Activated T-helper 1 cell treated with anti-CD3 and anti-CD28 coated beads, Interleukin-12 subunit alpha, Interleukin-12 subunit beta, Interleukin-2, Interleukin-4 antibody, amounts not matched to agents 30 ng/mL and 10 ng/mL and 1 ng/mL, durations not matched to agents 14 hours and 24 hours and 36 hours (primary cell): ENCODE data around the gene IMPG2. TPM values are rescaled to one million over a fixed set of nuclear protein-coding genes. Genes with fewer than 3 reads are reported as not detected.

Experiments
- DNase-seq: peaks from one replicate; pipeline ENCODE4 v3.0.0; 2021; ENCODE audit warnings: low spot score
- H3K27ac Mint-ChIP-seq: one replicate; pipeline ENCODE4 v1.8.0; 2021; ENCODE audit warnings: mild to moderate bottlenecking, mixed read lengths
- H3K27me3 Mint-ChIP-seq: one replicate; pipeline ENCODE4 v1.8.0; 2022; ENCODE audit warnings: mild to moderate bottlenecking, moderate library complexity, mixed read lengths; ENCODE audit not compliant: insufficient read depth
- H3K36me3 Mint-ChIP-seq: one replicate; pipeline ENCODE4 v1.8.0; 2021; ENCODE audit warnings: low read depth, mixed read lengths
- H3K4me1 Mint-ChIP-seq: one replicate; pipeline ENCODE4 v1.8.0; 2021; ENCODE audit warnings: low read depth, mixed read lengths
- H3K4me3 Mint-ChIP-seq: one replicate; pipeline ENCODE4 v1.8.0; 2021; ENCODE audit warnings: mild to moderate bottlenecking, moderate library complexity, mixed read lengths
- H3K9me3 Mint-ChIP-seq: one replicate; pipeline ENCODE4 v1.8.0; 2021; ENCODE audit warnings: mixed read lengths
- intact Hi-C: fragments of 100-400 bp; cut with micrococcal nuclease; formaldehyde crosslinking; loops from one replicate; pipeline ENCODE4 v1.15.1; 2024
- total RNA-seq: library from RNA; stranded (reverse); gene quantifications from 2 replicates; pipeline ENCODE4 v1.2.3, GENCODE V29; 2022

Gene IMPG2
- total RNA-seq, 1 donor from 2014 or later = 0.13 TPM

DNA sequence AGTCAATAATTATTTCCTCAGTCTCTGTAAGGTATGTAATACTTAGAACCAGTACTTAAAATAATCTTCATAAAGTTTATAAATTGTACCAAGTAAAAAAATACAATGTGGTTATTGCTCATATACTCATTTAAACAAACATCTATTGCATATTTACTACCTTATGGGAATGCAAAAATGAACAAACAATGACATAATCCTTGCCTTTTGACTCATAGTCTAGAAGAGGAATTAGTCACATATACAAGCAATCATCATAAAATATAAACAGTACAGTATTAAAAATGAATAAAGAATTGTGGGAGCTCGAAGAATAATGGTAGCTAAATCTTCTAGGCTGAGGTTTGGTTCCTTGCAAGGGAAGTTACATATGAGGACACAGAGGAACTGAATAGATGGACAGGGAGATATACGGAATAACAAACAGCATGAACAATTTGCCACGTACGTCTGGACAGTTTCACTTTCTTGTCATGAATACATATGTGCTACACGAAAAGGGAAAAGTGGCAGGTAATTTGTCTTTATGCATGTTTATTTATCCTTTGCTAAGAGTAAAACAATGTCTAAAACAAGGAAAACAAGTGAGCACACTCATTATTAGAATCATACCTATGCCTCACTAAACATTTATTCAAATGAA lies 17.2 kb downstream of the IMPG2 start:
- no peaks in the 10 kb centered on the region for H3K27me3 Mint-ChIP-seq
- H3K4me3 Mint-ChIP-seq = no peak overlapping the region
- peaks cover 8% of the 10 kb centered on the region for H3K36me3 Mint-ChIP-seq
- H3K27ac Mint-ChIP-seq = no peak overlapping the region
- DNase-seq = no peak
- H3K4me1 Mint-ChIP-seq = no peaks in the 10 kb centered on the region
- H3K9me3 Mint-ChIP-seq = peaks cover 29% of the 10 kb centered on the region
- intact Hi-C loops = no loop called here

DNA sequence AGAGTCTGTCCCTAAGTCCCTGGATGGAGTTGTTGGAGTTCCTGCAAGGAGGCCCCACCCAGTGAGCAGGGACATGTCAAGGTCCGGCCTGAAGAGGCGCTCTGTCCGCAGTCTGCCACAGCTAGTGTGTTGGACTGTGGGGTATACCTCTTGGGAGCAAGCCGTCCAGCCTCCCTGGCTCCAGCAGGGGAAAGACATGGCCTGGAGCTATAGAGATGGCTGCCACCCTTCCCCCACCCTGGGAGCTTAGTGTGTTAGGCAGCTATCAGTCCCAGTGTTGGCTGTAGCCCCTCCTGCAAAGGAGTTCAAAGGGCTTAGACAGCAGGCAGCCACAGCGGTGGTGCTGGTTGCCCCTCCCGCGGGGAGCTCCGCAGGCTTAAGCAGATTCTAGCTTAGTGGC lies 20.3 kb downstream of the IMPG2 start:
- Mint-ChIP-seq H3K27me3 (no peaks in the 10 kb centered on the region), H3K4me1 (no peaks in the 10 kb centered on the region), H3K36me3 (peaks cover 8% of the 10 kb centered on the region), H3K4me3 (no peak overlapping the region), H3K27ac (no peak overlapping the region), H3K9me3 (peaks cover 24% of the 10 kb centered on the region)
- DNase-seq = no peak
- intact Hi-C loops = no loop called here

DNA sequence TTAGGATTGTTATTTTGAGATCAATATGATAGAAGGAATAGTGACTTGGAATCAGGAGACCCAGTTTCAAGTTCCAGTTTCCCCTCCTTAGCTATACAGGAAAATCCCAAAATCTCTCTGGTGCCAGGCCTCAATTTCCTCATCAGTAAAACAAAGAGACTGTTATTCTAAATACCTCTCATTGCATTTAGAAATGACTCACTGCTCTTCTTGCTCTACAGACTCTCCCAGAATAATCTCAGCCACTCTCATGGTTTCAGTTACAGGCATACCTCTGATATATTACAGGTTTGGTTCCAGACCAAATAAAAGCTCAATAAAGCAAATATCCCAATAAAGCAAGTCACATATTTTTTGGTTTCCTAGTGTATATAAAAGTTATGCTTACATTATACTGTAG lies 28.3 kb downstream of the IMPG2 start:
- DNase-seq = no peak
- H3K36me3 Mint-ChIP-seq = no peaks in the 10 kb centered on the region
- H3K9me3 Mint-ChIP-seq = peaks cover 18% of the 10 kb centered on the region
- intact Hi-C loops = no loop called here
- no peaks in the 10 kb centered on the region for H3K4me1 Mint-ChIP-seq
- no peak overlapping the region for H3K27ac Mint-ChIP-seq
- no peaks in the 10 kb centered on the region for H3K27me3 Mint-ChIP-seq
- H3K4me3 Mint-ChIP-seq = no peak overlapping the region

- Mint-ChIP-seq H3K27me3 (no peaks in the 10 kb centered on the region), H3K4me1 (no peaks in the 10 kb centered on the region), H3K9me3 (peaks cover 4% of the 10 kb centered on the region), H3K36me3 (peaks cover 3% of the 10 kb centered on the region), H3K4me3 (no peak overlapping the region), H3K27ac (no peak overlapping the region)
- DNase-seq = no peak
- intact Hi-C loops = no loop called here
Measured at GRCh38 chr3:101288294-101288693, 32.1 kb downstream of the IMPG2 start.

- Mint-ChIP-seq H3K4me3 (no peak overlapping the region), H3K27me3 (no peaks in the 10 kb centered on the region), H3K27ac (no peak overlapping the region), H3K4me1 (no peaks in the 10 kb centered on the region), H3K36me3 (peaks cover 3% of the 10 kb centered on the region), H3K9me3 (peaks cover 4% of the 10 kb centered on the region)
- no peak for DNase-seq
- intact Hi-C loops = no loop called here
Measured at GRCh38 chr3:101284757-101285156, 35.6 kb downstream of the IMPG2 start.

DNA sequence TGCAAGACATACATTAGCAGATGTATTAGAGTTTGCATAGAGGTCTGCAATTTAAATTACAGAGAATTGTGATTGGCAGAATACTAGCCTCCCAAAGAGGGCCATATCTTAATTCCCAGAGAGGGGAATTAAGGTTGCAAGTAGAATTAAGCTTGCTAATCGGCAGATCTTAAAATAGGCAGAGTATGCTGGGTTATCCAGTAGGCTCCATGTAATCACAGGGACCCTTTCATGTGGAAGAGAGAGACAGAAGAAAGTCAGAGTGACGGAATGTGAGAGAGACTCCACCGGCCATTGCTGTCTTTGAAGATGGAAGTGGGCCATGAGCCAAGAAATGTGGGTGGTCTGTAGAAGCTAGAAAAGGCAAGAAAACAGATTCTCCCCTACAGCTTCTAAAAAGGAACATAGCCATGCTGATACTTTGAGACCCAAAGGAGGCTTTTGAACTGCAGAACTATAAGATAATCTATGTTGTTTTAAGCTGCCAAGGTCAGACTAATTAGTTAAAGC lies 38.8 kb downstream of the IMPG2 start:
- peaks cover 2% of the 10 kb centered on the region for H3K36me3 Mint-ChIP-seq

DNA sequence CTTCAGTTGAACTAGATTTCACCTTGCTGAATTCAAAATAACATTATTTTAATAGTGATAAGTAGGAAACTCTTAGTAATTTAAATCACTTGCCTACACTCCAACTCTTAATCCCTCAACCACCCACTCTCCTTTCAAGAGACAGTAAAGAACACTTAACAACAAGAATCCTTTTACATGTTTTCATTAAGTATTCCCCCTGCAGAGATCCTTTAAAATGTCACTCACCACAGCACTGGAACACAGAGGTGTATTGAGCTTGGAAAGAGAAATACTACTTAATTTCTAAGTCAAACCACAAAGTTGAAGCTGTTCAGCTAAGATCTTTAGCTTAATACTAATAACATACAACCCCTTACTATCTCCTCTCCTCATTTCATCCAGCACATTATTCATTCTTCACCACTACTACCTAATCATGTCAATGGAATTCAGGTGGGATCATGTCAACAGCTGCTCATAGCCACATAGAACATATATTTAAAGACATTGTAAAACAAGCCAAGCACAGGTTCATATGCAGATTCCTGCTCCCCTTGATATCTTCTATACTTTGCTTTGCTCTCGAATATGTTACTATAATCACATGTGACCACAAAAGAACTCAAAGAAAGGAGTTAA lies 40.5 kb downstream of the IMPG2 start:
- Mint-ChIP-seq H3K27ac (no peak overlapping the region), H3K27me3 (no peaks in the 10 kb centered on the region), H3K36me3 (no peaks in the 10 kb centered on the region), H3K9me3 (no peaks in the 10 kb centered on the region), H3K4me3 (no peak overlapping the region), H3K4me1 (no peaks in the 10 kb centered on the region)
- intact Hi-C loops = no loop called here
- DNase-seq = no peak

More for the DNA sequence above, 38.8 kb downstream of the IMPG2 start:
- Mint-ChIP-seq H3K27me3 (no peaks in the 10 kb centered on the region), H3K9me3 (no peaks in the 10 kb centered on the region), H3K4me1 (no peaks in the 10 kb centered on the region), H3K4me3 (no peak overlapping the region), H3K27ac (no peak overlapping the region)
- intact Hi-C loops = no loop called here
- no peak for DNase-seq

DNA sequence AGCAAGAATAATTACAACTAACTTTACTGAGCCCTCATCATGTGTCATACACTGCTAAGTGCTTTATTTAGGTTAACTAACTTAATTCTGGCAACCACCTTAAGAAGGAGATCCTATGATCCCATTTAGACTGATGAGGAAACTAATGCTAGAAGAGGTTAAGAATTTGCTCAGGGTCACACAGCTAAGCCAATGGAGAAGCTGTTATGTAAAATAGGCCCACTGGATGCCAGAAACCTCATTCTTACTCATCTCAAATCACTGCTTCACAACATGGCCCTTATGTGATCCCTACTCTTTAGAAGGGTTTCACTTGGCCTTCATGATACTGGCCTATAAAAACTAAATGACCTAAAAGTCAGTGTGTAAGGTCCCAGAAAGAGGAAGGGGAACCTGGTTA lies 41.2 kb downstream of the IMPG2 start:
- Mint-ChIP-seq H3K27me3 (no peaks in the 10 kb centered on the region), H3K4me1 (no peaks in the 10 kb centered on the region), H3K36me3 (no peaks in the 10 kb centered on the region), H3K9me3 (no peaks in the 10 kb centered on the region), H3K27ac (no peak overlapping the region), H3K4me3 (no peak overlapping the region)
- no peak for DNase-seq
- intact Hi-C loops = no loop called here

DNA sequence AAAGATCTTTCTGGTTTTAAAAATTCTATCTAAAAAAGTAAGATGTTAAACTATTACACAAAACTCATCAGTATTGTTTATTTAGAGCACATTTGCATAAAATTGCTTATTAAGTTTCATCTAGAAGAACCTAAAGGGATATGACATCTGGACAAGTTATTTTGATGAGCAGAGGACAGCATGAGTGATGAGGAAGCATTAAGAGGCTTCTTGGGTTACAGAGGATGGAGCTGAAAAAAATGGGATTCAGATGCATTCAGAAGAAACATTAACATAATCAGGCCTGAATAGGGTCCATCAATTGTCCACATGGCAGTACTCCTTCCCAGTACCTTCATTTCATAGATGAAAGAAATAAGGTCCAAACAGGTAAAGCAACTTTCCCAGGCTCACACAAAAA lies 41.6 kb downstream of the IMPG2 start:
- no peaks in the 10 kb centered on the region for H3K4me1 Mint-ChIP-seq
- no peak overlapping the region for H3K27ac Mint-ChIP-seq
- H3K36me3 Mint-ChIP-seq = no peaks in the 10 kb centered on the region

DNA sequence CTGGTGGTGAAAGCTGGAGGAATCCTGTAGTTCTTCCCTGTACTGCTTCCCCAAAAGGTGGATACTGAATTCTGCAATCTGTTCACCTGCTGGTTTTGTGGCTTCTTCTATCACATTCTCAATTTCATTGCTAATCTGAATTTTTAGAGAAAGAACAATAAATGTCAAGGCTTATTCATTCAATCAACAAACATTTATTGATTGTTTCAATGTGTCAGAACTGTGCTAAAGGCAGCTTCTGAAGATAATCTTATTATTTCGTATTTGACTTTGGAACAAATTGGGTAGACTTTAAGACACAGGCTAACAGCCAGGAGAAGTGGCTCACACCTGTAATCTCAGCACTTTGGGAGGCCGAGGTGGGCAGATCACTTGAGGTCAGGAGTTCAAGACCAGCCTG lies 46.8 kb downstream of the IMPG2 start:
- intact Hi-C loops = no loop called here
- no peaks in the 10 kb centered on the region for H3K9me3 Mint-ChIP-seq
- no peaks in the 10 kb centered on the region for H3K27me3 Mint-ChIP-seq
- no peaks in the 10 kb centered on the region for H3K36me3 Mint-ChIP-seq
- H3K4me3 Mint-ChIP-seq = no peak overlapping the region
- H3K27ac Mint-ChIP-seq = no peak overlapping the region
- no peaks in the 10 kb centered on the region for H3K4me1 Mint-ChIP-seq
- DNase-seq = no peak

More for the DNA sequence above, 41.6 kb downstream of the IMPG2 start:
- Mint-ChIP-seq H3K9me3 (no peaks in the 10 kb centered on the region), H3K4me3 (no peak overlapping the region), H3K27me3 (no peaks in the 10 kb centered on the region)
- no peak for DNase-seq
- intact Hi-C loops = no loop called here

- Mint-ChIP-seq H3K36me3 (no peaks in the 10 kb centered on the region), H3K4me3 (no peak overlapping the region), H3K27ac (no peak overlapping the region), H3K27me3 (no peaks in the 10 kb centered on the region), H3K9me3 (no peaks in the 10 kb centered on the region), H3K4me1 (no peaks in the 10 kb centered on the region)
- no peak for DNase-seq
- intact Hi-C loops = no loop called here
Measured at GRCh38 chr3:101273156-101273555, 47.2 kb downstream of the IMPG2 start.

DNA sequence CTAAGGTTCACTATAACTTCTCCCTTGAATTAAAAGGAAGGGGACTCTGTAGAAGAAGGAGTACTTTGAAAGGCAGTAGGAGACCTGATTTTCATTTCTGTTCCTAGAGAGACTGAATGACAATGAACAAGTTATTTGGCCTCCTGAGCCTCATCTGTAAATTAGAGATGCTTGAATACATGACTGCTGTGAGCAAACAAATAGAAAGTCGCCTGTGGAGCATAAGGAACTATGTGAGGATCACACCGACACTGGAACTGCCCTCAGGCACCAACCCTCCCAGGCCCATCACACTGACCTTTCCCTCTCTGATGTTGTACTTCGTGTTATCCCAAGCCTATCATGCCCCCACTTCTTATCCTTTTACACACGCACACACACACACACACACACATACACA lies 48.6 kb downstream of the IMPG2 start:
- Mint-ChIP-seq H3K9me3 (no peaks in the 10 kb centered on the region), H3K4me1 (no peaks in the 10 kb centered on the region), H3K36me3 (no peaks in the 10 kb centered on the region), H3K27ac (no peak overlapping the region), H3K27me3 (no peaks in the 10 kb centered on the region), H3K4me3 (no peak overlapping the region)
- DNase-seq = no peak
- intact Hi-C loops = no loop called here

DNA sequence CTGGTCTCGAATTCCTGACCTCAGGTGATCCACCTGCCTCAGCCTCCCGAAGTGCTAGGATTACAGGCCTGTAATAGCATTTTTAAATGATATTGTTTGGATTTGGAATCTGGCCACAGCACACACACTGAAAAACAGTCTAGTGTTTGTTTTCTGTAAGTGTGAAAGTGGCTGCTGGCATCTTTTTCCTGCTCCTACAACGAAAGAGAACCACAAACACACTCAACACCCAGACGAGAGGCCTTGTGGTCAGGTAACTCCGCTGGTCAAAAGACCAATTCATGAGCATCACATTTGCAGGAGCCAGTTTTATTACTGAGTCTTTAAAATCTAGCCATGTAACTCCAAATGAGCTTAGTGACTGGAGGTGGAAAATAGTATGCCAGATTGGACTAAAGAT lies 50.2 kb downstream of the IMPG2 start:
- intact Hi-C loops = no loop called here
- no peaks in the 10 kb centered on the region for H3K36me3 Mint-ChIP-seq
- no peak for DNase-seq
- no peaks in the 10 kb centered on the region for H3K4me1 Mint-ChIP-seq
- H3K4me3 Mint-ChIP-seq = no peak overlapping the region
- H3K27ac Mint-ChIP-seq = no peak overlapping the region
- no peaks in the 10 kb centered on the region for H3K27me3 Mint-ChIP-seq
- H3K9me3 Mint-ChIP-seq = no peaks in the 10 kb centered on the region
